Astrocyte of the spinal cord (primary cell): ENCODE measurements around the gene ROGDI.

Experiments used
- DNase-seq: peaks from one replicate; pipeline ENCODE4 v3.0.0; 2011; ENCODE audit warnings: low read depth, low spot score
- H3K4me3 ChIP-seq: 2 replicates; pipeline ENCODE4 v1.5.1; 2011; ENCODE audit warnings: low read depth, mild to moderate bottlenecking, low read length, moderate library complexity
- in situ Hi-C: cut with HindIII; loops from 2 replicates; pipeline ENCODE4 v1.10.0; 2017; ENCODE audit warnings: low sequenced_read_pairs
- TF ChIP-seq, protein P1 (sequence below): IDR thresholded peaks from 2 replicates; pipeline ENCODE4 v1.5.1; 2012; ENCODE audit warnings: low read depth, mild to moderate bottlenecking, low read length, inconsistent platforms

The ROGDI gene

DNA sequence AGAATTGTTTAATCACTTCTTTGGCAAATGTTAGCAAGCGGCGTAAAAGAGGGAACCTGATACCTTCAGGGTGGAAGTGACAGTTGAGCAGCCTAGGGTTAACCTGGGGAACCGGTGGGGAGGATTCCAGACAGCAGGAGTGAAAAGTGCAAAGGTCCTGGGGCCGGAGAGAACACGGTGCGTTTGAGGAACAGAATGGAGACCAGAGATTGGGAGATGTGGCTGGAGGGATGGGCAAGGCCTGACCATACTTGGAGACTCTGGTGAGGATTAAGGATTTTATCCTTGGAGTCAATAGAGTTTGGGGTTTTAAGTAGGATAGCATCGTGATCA is 33.2 kb downstream of the ROGDI start:
- no peak for DNase-seq
- in situ Hi-C loops: no loop called here
- no peak overlapping the region for H3K4me3 ChIP-seq
- TF ChIP-seq, protein P1, sequence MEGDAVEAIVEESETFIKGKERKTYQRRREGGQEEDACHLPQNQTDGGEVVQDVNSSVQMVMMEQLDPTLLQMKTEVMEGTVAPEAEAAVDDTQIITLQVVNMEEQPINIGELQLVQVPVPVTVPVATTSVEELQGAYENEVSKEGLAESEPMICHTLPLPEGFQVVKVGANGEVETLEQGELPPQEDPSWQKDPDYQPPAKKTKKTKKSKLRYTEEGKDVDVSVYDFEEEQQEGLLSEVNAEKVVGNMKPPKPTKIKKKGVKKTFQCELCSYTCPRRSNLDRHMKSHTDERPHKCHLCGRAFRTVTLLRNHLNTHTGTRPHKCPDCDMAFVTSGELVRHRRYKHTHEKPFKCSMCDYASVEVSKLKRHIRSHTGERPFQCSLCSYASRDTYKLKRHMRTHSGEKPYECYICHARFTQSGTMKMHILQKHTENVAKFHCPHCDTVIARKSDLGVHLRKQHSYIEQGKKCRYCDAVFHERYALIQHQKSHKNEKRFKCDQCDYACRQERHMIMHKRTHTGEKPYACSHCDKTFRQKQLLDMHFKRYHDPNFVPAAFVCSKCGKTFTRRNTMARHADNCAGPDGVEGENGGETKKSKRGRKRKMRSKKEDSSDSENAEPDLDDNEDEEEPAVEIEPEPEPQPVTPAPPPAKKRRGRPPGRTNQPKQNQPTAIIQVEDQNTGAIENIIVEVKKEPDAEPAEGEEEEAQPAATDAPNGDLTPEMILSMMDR: no peak

DNA sequence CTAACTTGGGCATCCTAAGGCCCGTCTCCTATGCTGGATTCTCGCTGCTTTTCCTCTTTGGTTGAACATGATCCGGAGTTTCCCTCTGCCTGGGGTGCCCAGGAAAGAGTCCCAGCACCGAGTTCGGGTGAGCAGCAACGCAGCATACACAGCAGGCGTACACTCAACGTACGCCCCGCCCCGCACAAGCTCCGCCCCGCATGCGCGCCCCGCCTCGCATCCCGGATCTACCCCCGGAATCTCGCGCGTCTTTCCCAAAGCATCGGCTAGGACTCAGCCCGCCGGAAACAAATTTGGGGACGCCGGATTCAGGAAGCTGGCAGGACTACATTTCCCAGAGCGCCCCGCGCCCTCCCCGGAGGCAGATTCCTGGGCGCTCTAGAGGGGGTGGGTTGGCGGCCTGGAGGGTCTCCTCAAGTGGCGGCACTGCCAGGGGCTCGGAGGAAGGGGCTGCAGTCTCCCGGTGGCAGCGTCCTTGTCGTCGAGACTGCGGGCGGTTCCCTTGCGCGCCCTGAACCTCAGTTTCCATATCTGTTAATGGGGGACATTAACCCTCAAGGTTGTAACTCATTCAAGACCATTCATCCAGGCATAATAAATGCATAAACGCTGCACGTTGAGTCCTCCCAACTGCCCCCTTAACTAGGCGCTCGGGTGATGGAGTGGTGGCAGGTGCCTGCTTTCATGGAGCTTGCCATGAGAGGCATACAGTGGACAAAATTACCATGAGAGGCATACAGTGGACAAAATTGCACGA is 33.7 kb downstream of the ROGDI start:
- in situ Hi-C loops: no loop called here
- H3K4me3 ChIP-seq: peak overlapping the region; percentile 64
- DNase-seq: peak; percentile 96
- TF ChIP-seq, protein P1: no peak

DNA sequence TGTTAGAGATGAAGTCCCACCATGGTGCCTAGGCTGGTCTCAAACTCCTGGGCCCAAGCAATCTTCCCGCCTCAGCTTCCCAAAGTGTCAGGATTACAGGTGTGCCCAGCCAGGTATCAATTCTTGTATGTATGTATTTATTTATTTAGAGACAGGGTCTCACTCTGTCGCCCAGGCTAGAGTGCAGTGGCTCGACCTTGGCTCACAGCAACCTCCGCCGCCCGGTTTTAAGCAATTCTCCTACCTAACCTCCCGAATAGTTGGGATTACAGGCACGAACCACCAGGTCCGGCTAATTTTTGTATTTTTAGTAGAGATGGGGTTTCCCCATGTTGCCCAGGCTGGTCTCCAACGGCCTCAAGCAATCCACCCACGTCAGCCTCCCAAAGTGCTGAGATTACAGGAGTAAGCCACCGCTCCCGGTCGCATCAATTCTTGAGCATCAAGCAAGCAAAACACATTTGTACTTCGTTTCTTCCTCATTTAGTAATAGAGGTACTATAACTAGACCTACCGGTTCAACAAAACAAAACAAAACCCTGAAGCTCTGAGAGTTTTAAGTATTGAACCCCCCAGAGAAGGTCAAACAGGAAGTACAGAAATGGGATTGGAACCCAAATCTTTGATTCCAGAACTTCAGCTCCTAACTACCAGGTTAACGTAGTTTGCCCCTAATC is 34.4 kb downstream of the ROGDI start:
- in situ Hi-C loops: no loop called here
- TF ChIP-seq, protein P1: no peak
- DNase-seq: no peak
- H3K4me3 ChIP-seq: peak overlapping the region; percentile 64

DNA sequence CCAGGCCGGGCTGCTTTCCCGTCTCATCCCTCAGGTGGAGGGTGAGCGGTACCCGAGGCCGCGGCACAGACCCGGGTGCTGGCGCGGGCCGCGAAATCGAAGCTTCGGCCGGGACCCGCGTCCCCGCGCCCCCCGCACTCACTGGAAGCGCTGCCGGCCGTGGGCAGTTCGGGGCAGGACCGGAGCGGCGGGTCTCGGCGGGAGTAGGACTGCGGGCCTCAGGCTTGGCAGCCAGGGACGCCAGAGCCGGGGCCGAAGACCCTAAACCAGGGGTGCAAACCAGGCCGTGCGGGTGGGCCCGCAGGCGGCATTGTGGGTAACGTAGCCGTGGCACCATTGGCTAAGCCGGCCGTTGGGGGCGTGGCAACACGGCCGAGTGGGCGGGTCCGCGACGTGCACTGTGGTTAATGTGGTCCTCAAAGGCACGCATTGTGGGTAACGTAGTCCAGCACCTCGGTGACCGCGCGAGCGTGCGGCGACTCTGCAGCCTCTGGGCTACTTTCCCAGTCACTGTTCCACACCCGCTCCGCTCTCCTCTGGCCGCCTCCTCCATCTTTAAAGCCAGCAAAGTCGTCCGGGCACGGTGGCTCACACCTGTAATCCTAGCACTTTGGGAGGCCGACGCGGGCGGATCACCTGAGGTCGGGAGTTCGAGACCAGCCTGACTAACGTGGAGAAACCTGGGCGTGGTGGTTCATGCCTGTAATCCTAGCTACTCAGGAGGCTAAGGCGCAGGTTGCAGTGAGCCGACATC is 35.4 kb downstream of the ROGDI start, which contains the start of gene ZNF500:
Gene ZNF500, minus strand, starts transcription at position 288 of the 754 bp plus-strand sequence. CDS start 1,184 bp downstream, outside the sequence.
- H3K4me3 ChIP-seq: peak within 1 kb of the TSS; percentile 80
- in situ Hi-C loops: no loop called here
- TF ChIP-seq, protein P1: no peak
- DNase-seq: peak; percentile 95

DNA sequence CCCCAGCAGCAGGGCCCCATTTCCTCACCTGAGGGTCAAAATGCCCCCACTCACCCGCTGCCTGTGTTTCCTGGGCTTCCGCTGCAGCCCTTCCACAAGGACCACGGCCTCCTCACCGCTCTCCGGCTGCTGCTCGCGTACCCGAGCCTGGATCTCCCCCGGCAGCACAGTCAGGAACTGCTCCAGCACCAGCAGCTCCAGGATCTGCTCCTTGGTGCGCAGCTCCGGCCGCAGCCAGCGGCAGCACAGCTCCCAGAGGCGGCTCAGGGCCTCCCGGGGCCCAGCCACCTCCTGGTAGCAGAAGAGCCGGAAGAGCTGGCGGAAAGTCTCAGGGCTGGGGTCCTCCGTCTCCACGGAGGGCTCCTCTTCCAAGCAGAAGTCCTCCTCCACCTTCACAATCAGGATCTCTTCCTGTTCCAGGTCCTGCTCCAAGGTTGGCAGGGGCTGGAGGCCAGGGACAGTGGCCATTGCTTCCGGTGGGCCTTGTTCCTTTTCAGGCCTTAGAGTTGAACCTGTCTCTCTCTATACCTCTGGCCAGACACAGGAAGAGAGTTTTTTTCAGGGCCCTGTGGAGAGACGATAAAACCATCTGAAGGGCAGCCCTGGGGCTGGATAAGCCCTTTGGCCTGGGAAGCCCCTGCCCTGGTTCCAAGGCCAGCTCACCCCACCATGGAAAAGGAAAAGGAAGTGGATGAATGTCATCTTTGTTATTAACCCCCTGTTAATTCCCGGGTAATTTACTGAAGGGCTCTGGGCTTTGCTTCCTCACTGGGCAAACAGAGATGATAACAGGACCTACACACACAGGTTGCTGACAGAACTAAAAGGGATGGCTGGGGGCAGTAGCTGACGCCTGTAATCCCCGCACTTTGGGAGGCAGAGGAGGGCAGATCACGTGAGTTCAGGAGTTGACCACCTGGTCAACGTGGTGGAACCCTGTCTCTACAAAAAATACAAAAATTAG is 36.6 kb downstream of the ROGDI start:
- H3K4me3 ChIP-seq: peak overlapping the region; percentile 80
- TF ChIP-seq, protein P1: no peak
- in situ Hi-C loops: no loop called here
- DNase-seq: no peak
